ENCODE data around the gene ZBED1.
"Not testable (repeated sequence)": the region's sequence is repeated elsewhere in the genome, so short reads cannot be mapped to it uniquely, and the experiment has no call there.

Gene ZBED1

GRCh38 chrX:2464677-2465166, 36.1 kb downstream of the ZBED1 start:
- TF ChIP-seq REST (IDR thresholded peaks at IDR 0.05; ENCODE audit: insufficient replicate concordance, low read depth) (no peak), SPI1 (IDR thresholded peaks at IDR 0.05; ENCODE audit: borderline replicate concordance, low read depth) (no peak), GABPA (IDR thresholded peaks at IDR 0.05; ENCODE audit: low read depth) (no peak), CTCF (IDR thresholded peaks at IDR 0.05; ENCODE audit: insufficient read depth, low read length) (no peak)
- no peak overlapping the region for H3K27ac ChIP-seq (replicated peaks)
- no peak overlapping the region for H3K4me3 ChIP-seq (replicated peaks; ENCODE audit: insufficient read depth, low read length)
- H3K27me3 ChIP-seq (ENCODE audit: insufficient read depth, poor library complexity, severe bottlenecking): no peaks in the 10 kb centered on the region
- no peak for DNase-seq (ENCODE audit: low read depth in 1 of 2, low spot score in 1 of 2)

- Histone ChIP-seq H3K4me3 (replicated peaks; ENCODE audit: insufficient read depth, low read length) (no peak overlapping the region), H3K27ac (replicated peaks) (no peak overlapping the region), H3K27me3 (ENCODE audit: insufficient read depth, poor library complexity, severe bottlenecking) (no peaks in the 10 kb centered on the region)
- no peak for DNase-seq (ENCODE audit: low read depth in 1 of 2, low spot score in 1 of 2)
- TF ChIP-seq REST (IDR thresholded peaks at IDR 0.05; ENCODE audit: insufficient replicate concordance, low read depth) (no peak), CTCF (IDR thresholded peaks at IDR 0.05; ENCODE audit: insufficient read depth, low read length) (no peak), GABPA (IDR thresholded peaks at IDR 0.05; ENCODE audit: low read depth) (no peak), POLR2AphosphoS5 (IDR thresholded peaks at IDR 0.05; ENCODE audit: low read depth) (no peak), SPI1 (IDR thresholded peaks at IDR 0.05; ENCODE audit: borderline replicate concordance, low read depth) (no peak)
Measured at GRCh38 chrX:2463973-2464676, 36.7 kb downstream of the ZBED1 start.

GRCh38 chrX:2463481-2463880, 37.3 kb downstream of the ZBED1 start:
- H3K27ac ChIP-seq (replicated peaks); H3K27me3 ChIP-seq (ENCODE audit: insufficient read depth, poor library complexity, severe bottlenecking); DNase-seq (ENCODE audit: low read depth in 1 of 2, low spot score in 1 of 2); H3K4me3 ChIP-seq (replicated peaks; ENCODE audit: insufficient read depth, low read length): not testable (repeated sequence)

GRCh38 chrX:2462780-2463179, 38.0 kb downstream of the ZBED1 start:
- H3K4me3 ChIP-seq (replicated peaks; ENCODE audit: insufficient read depth, low read length): no peak overlapping the region
- DNase-seq (ENCODE audit: low read depth in 1 of 2, low spot score in 1 of 2): no peak
- no peak for TF ChIP-seq GABPA (IDR thresholded peaks at IDR 0.05; ENCODE audit: low read depth)
- no peak for TF ChIP-seq CTCF (IDR thresholded peaks at IDR 0.05; ENCODE audit: insufficient read depth, low read length)
- TF ChIP-seq POLR2AphosphoS5 (IDR thresholded peaks at IDR 0.05; ENCODE audit: low read depth): no peak
- TF ChIP-seq SPI1 (IDR thresholded peaks at IDR 0.05; ENCODE audit: borderline replicate concordance, low read depth): no peak
- no peak for TF ChIP-seq REST (IDR thresholded peaks at IDR 0.05; ENCODE audit: insufficient replicate concordance, low read depth)
- H3K27ac ChIP-seq (replicated peaks): no peak overlapping the region
- H3K27me3 ChIP-seq (ENCODE audit: insufficient read depth, poor library complexity, severe bottlenecking): no peaks in the 10 kb centered on the region
